Epithelial cell of prostate (primary cell): ENCODE measurements around the gene SAMD7.

Experiments used
- DNase-seq: peaks from one replicate; pipeline ENCODE4 v3.0.0-alpha.2; 2011; ENCODE audit warnings: low read depth, low spot score
- H3K27ac ChIP-seq: fragments of 450-650 bp; 2 replicates; pipeline ENCODE4 v1.5.1; 2017; ENCODE audit warnings: mild to moderate bottlenecking

SAMD7 gene

DNA sequence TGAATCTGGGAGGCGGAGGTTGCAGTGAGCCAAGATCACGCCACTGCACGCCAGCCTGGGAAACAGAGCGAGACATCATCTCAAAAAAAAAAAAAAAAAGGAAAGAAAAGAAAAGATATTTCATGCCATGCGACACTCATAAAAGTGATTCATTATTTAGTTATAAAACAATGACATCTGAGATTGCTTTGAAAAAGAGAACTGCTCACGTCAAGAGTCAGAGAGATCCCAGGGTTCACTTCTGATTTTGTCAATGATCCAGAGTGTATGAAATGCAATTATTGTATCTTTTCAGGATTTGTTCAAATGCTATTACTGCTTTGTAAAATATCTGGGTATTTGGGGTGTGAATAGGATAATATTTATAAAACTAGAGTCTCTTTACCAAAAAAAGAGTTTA is 6.0 kb upstream of the SAMD7 start:
- no peak overlapping the region for H3K27ac ChIP-seq
- DNase-seq, result no peak

- H3K27ac ChIP-seq, result no peak overlapping the region
- no peak for DNase-seq
Measured at GRCh38 chr3:169907476-169907875, 3.9 kb upstream of the SAMD7 start.

- H3K27ac ChIP-seq, result no peak overlapping the region
- DNase-seq, result no peak
Measured at GRCh38 chr3:169907944-169908343, 3.4 kb upstream of the SAMD7 start.

DNA sequence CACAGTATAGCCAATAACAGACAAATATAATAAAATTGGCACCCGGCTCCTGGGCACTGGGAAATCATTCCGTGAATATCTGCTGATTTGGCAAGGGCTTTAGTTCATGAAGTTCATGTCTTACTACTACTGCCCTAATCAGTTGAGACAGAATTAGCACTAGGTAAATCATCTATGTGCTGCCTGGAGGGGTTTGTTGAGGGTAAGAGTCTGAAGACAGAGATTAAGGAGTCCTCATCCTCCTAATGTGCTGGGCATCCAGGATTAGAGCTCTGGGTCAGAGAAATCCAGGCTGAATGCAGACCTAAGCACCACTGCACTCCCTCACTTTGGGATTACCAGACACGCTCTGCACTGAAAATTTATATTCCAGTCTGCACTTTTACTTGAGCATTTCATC is 2.0 kb downstream of the SAMD7 start:
- no peak overlapping the region for H3K27ac ChIP-seq
- no peak for DNase-seq

GRCh38 chr3:169914321-169914720 is 2.9 kb downstream of the SAMD7 start:
- no peak overlapping the region for H3K27ac ChIP-seq
- DNase-seq, result no peak

DNA sequence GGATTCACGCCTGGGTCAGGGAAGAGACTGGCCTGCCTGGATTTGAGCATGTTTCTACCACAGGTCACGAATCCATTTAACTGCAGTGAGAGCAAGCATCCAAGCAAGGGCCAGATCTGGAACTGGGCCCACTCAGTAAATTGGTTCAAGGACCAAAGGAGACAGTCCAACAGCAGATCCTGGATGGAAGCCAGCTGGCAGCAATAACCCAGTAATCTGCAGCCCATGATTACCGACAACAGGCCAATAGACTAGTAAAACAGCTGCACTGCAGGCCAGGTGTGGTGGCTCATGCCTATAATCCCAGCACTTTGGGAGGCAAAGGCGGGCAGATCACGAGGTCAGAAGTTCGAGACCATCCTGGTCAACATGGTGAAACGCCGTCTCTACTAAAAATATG is 11.8 kb downstream of the SAMD7 start:
- no peak overlapping the region for H3K27ac ChIP-seq
- no peak for DNase-seq

DNA sequence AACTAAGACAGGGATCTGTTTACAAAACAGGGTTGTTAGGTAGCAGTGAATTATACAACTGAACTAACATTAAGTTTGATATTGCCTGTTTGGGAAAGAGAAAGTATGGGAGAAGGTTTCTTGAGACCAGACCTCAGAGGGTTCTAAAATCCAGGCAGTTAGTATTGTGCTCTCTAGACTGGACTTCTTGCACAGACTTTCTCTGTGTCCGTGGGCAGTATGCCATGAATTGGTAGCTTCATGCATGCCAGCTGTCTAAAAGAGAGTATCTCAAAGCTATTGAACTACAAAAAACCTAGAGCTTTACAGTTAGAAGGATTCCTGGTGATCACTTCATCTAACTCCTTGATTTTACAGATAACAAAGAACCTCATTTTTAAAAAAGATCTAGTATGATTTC is 12.5 kb downstream of the SAMD7 start:
- H3K27ac ChIP-seq, result no peak overlapping the region
- DNase-seq, result no peak

DNA sequence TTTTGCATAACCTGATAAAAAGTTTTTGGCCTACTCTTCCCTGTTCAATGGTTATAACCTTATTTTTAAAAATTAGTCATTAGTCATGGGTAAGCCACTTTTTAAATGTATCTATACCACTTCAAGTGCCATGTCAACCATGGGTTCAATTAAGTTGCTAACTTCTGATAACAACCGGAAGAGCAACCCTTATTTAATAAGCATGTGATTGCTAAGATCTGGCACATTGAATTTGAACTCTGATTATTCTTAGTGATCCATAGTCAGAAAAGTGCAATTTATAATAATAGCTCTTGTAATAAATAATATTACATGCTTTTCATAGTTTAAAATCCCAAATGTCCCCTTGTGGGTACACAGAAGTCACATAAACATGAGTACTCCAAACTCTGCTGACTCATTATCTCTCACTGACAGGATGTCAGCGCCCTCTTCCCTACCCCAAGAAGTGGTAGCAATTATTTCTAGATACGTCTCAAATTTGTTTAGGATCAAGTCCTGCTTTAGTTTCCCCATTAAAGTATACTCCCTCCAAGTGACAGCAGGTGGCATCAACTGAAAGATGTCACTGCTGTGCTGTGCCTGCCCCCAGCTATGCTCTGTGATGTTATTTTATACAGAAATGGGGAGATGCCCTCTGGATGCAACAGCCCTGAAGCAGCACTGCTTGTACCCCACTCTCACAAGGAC is 18.6 kb downstream of the SAMD7 start:
- no peak overlapping the region for H3K27ac ChIP-seq
- no peak for DNase-seq

GRCh38 chr3:169930843-169931242 is 19.5 kb downstream of the SAMD7 start:
- no peak for DNase-seq
- H3K27ac ChIP-seq, result no peak overlapping the region

DNA sequence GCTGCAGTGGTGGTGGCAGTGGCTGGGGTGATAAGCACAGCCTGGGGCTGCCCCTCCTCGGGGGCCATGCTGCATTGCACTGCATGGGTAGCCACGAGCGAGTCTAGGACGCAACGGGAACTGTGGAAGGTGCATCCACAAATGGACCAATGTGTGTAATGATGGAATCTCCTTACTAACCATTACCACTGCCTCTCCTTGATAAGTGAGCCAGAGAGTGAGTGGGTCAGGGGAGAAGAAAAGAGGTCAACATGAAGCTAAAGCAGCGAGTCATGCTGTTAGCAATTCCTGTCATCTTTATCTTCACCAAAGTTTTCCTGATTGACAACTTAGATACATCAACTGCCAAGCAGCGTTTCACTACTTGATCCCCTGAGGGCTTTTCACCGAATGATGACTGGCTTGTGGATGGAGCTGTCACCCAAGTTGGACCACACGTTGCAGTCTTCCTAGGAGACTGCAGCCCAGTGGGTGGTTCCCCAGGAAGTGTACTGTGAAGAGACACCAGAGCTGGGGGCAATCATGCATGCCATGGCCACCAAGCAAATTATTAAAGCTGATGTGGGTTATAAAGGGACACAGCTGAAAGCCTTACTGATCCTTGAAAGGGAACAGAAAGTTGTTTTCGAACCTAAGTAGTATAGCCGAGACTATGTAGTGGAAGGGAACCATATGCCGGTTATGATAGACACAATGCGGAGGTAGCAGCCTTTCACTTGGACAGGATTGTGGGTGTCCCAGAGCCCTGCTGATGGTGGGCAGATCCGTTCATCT is 20.6 kb downstream of the SAMD7 start:
- DNase-seq, result no peak
- no peak overlapping the region for H3K27ac ChIP-seq

GRCh38 chr3:169939320-169939719 is 27.9 kb downstream of the SAMD7 start:
- H3K27ac ChIP-seq, result no peak overlapping the region
- no peak for DNase-seq

DNA sequence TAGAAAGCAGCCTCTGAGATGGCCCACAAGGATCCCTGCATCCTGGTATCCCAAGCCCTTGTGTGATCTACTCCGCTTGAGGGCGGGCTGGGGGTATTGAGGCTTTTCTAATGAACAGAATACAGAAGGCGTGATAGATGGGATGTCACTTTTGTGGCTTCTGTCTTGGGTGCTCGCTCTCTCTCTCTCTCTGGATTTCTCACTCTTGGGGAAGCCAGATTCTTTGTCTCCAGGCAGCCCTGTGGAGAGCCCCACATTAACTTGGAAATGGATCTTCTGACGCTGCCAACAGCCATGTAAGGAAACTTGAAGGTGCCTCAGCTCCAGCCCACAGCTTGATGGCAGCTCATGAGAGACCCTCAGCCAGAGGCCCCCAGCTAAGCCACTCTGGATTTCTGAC is 28.4 kb downstream of the SAMD7 start:
- DNase-seq, result no peak
- H3K27ac ChIP-seq, result no peak overlapping the region

GRCh38 chr3:169940470-169941181 is 29.3 kb downstream of the SAMD7 start:
- no peak for DNase-seq
- H3K27ac ChIP-seq, result no peak overlapping the region

GRCh38 chr3:169945313-169945712 is 33.9 kb downstream of the SAMD7 start:
- H3K27ac ChIP-seq, result no peak overlapping the region
- DNase-seq, result no peak

DNA sequence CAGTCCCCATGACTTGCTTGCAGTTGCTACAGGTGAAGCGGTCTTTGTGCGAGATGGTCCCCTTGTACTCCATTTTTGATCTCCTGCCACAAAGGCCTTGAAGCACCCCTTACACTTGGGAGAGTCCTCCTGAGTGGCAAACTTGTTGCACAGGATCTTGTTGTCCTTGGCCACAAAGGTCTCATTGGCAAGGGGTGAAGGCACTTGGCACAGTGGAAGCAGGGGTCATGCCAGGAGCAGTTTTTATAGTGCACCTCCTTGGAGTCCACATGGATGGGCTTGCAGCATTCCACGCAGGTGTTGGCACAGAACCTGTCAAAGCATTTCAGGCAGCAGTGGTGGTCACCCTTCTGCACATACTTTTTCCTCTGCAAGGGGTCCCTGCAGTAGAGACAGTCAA is 35.0 kb downstream of the SAMD7 start:
- DNase-seq, result no peak
- no peak overlapping the region for H3K27ac ChIP-seq

DNA sequence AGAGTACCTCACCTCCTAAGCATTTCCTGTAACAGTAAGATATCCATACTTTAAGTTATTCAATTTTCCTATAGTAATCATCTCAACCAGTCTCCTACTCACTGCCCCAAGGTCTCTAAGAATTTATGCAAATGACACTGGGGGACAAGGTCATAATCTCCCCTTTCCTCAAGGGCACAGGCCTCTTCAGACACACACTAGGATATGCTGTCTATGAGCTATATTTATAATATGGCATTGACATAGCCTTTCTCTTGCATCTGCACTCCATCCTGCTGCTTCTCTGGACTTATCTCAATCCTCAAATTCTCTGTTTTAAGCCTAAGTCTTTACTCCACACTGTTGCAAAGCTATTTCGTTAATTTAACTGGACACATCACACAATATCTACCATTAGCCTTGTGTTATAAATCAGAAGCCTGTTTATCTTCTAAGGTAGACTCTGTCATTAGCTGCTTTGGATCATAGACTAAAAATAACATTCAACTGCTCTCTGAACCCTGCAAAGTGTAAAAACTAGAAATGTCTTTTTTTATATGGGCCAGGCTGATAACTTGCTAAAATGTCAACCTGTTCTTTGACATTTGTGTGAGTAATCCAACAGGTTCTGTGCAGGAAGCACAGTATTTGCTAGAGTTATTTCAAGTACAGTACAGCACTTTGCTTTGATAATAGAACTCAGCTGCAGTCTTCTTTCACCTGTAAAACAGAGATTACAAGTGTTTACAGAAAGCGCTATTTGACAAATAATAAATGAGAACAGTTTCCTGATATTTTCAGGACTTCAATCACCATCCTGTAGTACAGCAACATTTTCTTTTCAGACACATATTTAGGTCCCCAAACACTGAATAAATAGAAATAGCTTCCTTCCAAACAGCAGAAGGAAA is 37.4 kb downstream of the SAMD7 start:
- H3K27ac ChIP-seq, result no peak overlapping the region
- DNase-seq, result no peak

GRCh38 chr3:169952045-169952444 is 40.7 kb downstream of the SAMD7 start:
- DNase-seq, result no peak
- no peak overlapping the region for H3K27ac ChIP-seq

- no peak for DNase-seq
- no peak overlapping the region for H3K27ac ChIP-seq
Measured at GRCh38 chr3:169953462-169954141, 42.2 kb downstream of the SAMD7 start.

- H3K27ac ChIP-seq, result no peak overlapping the region
- no peak for DNase-seq
Measured at GRCh38 chr3:169954142-169954756, 42.9 kb downstream of the SAMD7 start.
